Measurements from ENCODE around the gene POU2AF2. TPM values are rescaled to one million over a fixed set of nuclear protein-coding genes. Genes with fewer than 3 reads are reported as not detected.

The POU2AF2 gene
- total and polyA plus RNA-seq, 4 donors: not detected

GRCh38 chr11:111335549-111335948 is 90.0 kb downstream of the POU2AF2 start:
- no peaks in the 10 kb centered on the region for H3K36me3 ChIP-seq (ENCODE audit: control insufficient read depth in 4 of 4, insufficient read depth in 3 of 4, low read depth in 1 of 4, low read length in 3 of 4)
- no peak for DNase-seq (ENCODE audit: low spot score)
- H3K27me3 ChIP-seq (ENCODE audit: control insufficient read depth in 4 of 4, insufficient read depth in 4 of 4, low read length in 3 of 4): no peaks in the 10 kb centered on the region
- WGBS: 56% methylated on average over 6 of the region's 6 CpGs
- peak overlapping the region; percentile 0 to 58 for H3K27ac ChIP-seq (ENCODE audit: low read depth in 1 of 2, low read length in 2 of 2)
- peaks cover 14 to 52% (median 42%) of the 10 kb centered on the region in 4 donors for H3K4me1 ChIP-seq (ENCODE audit: control insufficient read depth in 4 of 4, insufficient read depth in 4 of 4, low read length in 3 of 4)
- H3K9me3 ChIP-seq (ENCODE audit: control insufficient read depth in 4 of 4, low read length in 3 of 4): no peaks in the 10 kb centered on the region
- no peak overlapping the region for H3K9ac ChIP-seq (ENCODE audit: low read depth in 1 of 2, low read length in 2 of 2)
- H3K4me3 ChIP-seq (ENCODE audit: low read depth in 1 of 3, low read length in 3 of 3): no peak overlapping the region
- no peak for TF ChIP-seq REST (IDR thresholded peaks at IDR 0.05)
- no peak for TF ChIP-seq JUND (IDR thresholded peaks at IDR 0.05)
- TF ChIP-seq HNF4A (conservative IDR thresholded peaks at IDR 0.05): no peak
- no peak for TF ChIP-seq RAD21 (IDR thresholded peaks at IDR 0.05)
- no peak for TF ChIP-seq ZBTB33 (IDR thresholded peaks at IDR 0.05)
- no peak for TF ChIP-seq CTCF (IDR thresholded peaks at IDR 0.05; ENCODE audit: low read depth, low read length, missing input control)
- TF ChIP-seq NR2F2 (IDR thresholded peaks at IDR 0.05): no peak
- no peak for TF ChIP-seq FOXA1 (IDR thresholded peaks at IDR 0.05)
- no peak for TF ChIP-seq EGR1 (IDR thresholded peaks at IDR 0.05; ENCODE audit: low read depth in 2 of 2)

Other genes starting within 250 kb of the POU2AF2 start
- under 1 TPM; 0.17 to 0.65 TPM for gene POU2AF3, start 52.8 kb downstream of the POU2AF2 start, total RNA-seq
- gene POU2AF3, start 52.8 kb downstream of the POU2AF2 start, polyA plus RNA-seq: under 1 TPM; 0.33 to 0.68 TPM
- 1 to 10 TPM in 1 of 2 donors, under 1 TPM in 1; 0.59 to 1.1 TPM for gene POU2AF1, start 133.6 kb downstream of the POU2AF2 start, total RNA-seq
- 1 to 10 TPM in 1 of 2 donors, under 1 TPM in 1; 0.21 to 2.0 TPM for gene POU2AF1, start 133.6 kb downstream of the POU2AF2 start, polyA plus RNA-seq